Activated CD4-positive, alpha-beta T cell treated with anti-CD3 and anti-CD28 coated beads, Interleukin-2, amount 50 U/mL, for 24 hours (primary cell): Measurements from ENCODE around the gene MYG1.
A peak's percentile ranks its signal among the peaks of the same experiment; 100 is the strongest.
"Not testable (repeated sequence)": the region's sequence is repeated elsewhere in the genome, so short reads cannot be mapped to it uniquely, and the experiment has no call there.

Experiments used
- DNase-seq, 2 donors: peaks; one replicate each; pipeline ENCODE4 v3.0.0-alpha.2; 2020; ENCODE audit warnings: low read depth in 1 of 2, low spot score in 1 of 2

The MYG1 gene

DNA sequence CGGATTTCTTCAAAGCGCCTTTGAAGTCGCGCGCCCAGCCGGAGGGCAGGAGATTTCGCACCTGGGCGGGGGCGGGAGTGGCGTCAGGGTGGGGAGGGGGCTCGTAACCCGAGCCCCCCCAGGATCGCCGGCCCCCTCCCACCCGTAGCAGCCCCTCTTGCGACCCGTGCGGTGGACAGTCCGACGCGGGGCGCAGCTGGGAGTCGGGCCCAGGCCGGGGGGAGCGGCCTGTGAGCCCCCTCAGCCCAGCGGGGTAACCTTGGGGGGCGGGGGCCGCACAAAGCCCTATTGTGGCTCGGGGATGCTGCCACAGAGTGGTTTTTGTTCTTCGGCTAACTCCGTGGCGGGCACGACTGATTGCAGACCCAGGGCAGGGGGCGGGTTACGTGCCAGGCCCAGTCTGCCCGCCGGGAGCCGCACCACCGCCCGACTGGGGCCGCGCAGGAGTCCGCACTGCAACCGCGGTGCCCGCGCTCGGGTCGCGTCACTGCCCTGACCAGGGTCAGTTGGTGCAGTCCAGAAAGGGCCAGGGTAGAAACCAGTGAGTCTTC, 26.1 kb downstream of the MYG1 start:
- DNase-seq = no peak

DNA sequence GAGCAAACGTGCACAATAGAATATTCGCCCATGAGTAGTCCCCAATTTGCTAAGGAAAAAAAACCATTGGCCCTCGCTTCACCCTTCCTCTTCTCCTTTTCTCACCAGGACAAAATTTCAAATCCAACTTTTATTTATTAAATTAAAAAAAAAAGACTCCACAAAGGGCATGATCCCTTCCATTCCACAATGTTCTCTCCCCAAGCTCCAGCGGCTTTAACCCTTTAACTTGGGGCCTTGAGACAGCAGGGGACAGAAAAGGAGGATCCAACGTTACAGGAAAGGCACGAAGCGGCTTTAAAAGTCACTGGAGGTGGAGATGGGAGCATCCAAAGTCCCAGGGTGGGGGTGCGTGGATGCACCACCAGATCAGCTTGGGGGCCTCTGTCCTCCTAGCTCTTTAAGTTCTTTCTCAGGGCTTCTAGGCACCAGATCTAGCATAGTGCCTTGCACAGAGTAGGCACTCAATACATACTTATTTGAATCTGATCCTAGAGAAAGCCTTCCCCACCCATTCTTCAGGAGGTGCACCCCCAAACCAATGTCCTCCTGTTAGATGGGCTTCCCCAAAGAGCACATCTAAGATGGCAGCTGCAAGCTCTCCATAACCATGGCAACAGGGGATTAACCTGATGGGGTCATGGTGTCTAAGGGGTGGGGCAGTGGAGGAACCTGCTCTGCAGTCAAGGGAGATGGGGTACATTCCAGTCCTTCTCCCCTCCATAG, 27.1 kb downstream of the MYG1 start:
- no peak for DNase-seq

DNA sequence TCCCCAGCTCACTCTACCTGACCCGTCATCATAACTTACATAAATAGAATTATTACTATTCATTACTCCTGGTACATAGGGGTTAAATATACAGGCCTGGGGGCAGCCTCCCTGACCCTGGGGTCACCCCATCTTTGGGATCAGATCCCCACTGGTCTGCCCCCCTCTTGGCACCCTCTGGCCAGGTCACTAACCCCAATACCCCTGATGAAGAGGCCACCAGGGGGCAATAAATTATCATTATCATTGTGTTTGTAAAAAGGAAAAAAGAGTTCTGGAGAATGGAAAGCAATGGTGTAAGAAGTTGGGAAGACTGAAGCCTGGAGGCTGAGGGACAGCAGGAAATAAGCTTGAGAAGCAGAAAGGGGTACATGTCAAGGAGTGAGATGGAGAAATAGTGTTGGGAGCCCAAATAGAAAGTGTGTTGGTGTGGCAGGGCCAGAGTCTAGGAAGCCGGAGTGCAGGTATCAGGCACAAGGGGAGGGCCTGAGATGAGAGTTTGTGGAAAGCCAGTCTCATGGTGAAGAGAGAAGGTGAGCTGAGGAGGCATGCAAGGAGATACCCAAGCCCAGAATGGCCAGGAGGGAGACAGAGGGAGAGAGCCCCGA, 28.0 kb downstream of the MYG1 start:
- no peak for DNase-seq

DNA sequence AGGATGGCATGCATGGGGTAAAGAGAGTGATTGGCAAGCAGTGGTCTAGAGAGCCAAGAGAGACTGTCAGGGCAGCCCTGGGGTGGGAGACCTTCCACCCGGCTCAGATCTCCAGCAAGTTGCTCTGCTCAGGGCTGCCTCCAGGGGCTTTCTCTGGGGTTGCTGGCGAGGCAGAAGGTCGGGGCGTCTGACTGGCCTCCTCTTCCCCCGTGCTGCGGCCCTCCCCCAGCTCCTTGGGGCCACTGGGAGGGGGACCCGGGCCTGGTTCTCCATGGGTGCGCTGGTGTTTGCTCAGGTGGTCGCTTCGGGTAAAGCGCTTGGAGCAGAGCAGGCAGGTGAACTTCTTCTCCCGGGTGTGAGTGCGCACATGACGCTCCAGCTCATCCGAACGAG, 28.5 kb downstream of the MYG1 start:
- no peak for DNase-seq

DNA sequence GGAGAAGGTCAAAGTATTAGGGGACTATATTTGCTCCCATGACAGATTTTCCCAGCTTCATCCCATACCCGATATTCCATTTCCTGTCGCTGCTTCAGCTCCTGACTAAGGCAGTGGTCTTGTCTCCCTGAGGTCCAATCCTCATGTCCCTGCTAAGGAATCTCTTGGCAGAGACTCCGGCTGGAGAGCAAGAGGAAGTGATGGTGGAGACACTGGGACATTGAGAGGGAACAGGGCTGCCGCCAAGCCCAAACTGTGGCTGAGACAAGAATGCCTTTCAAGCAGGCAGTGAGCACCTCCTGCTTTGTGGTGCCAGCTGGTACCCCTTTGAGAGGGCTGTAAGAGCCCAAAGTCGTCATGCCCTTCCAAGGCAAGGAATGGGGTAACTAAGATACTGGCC, 31.2 kb downstream of the MYG1 start:
- DNase-seq = no peak

DNA sequence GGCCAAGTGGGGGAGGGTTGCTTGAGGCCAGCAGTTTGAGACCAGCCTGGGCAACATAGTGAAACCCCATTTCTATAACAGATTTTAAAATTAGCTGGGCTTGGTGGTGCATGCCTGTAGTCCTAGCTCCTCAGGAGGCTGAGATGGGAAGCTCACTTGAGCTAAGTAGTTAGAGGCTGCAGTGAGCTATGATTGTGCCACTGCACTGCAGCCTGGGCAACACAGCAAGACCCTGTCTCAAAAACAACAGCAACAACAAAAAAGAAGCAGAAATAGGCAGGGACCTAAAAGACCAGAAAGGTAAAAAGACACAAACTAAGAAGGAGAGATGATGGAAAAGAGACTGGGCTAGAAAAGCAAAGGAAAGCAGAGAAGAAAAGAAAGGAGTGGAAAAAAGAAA, 32.8 kb downstream of the MYG1 start:
- not testable (repeated sequence) for DNase-seq

DNA sequence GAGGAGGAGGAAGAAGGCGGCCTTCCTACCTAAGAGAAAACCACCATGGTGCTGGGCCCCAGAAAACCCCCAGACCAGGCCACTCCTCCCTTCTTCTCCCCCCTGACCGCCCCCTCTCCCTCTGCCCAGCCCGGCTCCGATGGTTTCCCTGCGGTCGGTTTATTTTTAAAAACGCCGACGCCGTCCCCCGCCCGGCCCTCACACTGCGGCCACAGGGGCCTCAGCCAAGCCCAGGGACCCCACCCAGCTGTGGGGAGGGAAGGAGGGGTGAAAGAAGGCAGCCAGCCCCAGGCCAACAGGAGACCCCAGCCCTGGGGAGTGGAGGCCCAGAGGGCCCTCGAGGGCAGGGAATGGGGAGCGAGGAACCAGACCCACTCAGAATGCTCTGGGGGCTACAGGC, 33.2 kb downstream of the MYG1 start:
- DNase-seq = no peak

DNA sequence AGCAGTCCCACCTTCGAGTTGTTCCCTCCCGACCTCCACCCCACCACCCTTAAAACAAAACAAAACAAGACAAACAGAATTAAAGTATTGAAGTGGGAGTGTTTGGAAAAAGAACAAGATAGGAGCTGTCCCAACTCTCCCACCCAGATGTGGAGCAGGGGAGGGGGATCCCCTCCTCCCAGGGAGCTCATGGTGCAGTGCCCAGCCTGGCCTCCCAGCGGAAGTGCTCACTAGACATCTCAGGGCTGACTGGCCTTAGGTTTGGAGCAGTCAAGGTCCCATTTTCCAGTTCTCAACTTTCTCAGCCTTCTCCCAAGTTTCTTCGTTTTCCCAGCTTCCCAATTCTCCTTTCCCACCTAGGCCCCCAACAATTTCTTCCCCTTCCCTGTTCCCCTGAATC, 33.8 kb downstream of the MYG1 start:
- no peak for DNase-seq

DNA sequence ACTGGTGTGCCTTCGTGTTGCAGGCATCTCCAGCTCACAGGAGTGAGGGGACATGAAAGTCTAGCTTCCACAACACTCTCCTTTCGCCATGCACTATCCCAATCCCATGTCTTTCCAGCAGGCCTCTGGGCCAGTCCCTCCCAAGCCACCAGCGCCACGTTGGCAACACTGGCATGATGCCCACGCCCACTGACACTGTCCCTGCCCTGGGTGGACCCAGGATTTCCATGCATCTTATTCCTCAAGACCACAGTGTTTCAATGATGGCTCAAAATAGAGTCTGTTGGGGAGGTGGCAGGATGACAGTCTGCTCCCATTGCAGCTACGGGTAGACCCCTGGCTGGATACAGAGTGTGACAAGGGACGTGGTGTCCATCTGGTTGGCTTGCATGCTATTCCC, 34.4 kb downstream of the MYG1 start:
- no peak for DNase-seq

DNA sequence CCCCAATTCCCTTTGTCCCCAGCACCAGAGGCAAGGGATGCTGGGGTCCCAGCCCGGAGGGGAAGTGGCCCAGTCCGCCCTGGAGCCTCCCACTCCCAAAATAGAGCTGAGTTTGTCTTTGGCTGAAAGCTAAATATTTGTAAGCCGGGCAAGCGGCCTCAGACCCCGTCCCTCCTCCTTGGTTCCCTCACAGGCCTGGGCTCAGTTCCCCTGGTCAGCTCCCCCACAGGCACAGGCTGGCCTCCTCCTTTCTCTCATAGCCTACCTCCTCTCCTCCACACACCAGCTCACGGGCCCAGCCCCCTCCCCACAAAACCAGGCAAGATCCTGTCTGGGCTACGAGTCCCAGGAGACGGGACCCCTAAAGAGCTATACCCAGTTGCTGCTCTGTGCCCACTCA, 35.3 kb downstream of the MYG1 start:
- no peak for DNase-seq

DNA sequence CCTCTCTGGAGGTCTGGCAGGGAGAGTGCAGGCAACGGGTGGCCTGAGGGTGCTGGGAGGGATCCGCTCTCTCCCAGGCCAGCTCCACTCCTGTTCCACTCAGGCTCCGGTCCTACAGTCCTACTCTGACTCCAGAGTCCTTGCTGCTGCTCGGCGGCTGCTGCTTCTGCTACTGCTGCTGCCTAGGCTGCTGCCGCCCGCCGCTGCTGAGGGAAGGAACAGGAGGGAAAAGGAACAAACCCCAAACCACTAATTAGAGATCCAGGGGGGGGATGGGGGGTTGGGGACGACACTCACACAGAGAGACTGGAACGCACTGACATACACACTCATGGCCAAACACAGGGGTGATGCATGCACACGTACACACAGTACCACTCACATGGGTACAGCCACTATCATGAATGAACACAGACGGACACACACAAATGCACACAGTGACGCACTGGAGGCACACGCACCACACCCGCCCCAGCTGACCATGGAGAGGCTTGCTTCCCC, 36.7 kb downstream of the MYG1 start, which contains the start of gene SP7:
TSS of gene SP7 (minus strand) at position 174 of the 501 bp plus-strand sequence. CDS start 708 bp downstream, outside the sequence.
- no peak for DNase-seq

DNA sequence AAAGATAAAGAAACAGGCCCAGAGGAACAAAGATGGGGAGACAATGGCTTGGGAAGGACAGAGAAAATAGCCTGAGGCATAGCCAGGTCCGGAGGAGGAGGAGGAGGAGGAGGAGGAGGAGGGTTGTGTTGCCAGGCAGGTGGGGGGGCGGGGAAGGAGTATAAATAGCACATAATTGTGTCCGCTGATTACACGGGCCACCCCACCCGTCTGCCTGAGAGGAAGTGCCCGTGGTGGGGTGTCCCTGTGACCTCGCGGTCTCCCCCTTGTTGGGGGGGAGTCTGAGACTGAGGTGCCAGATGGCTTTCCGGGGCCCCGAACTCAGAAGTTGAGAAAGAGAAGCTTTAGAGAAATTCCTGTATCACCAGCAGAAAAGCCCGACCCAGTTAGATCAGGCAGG, 38.5 kb downstream of the MYG1 start:
- no peak for DNase-seq

DNA sequence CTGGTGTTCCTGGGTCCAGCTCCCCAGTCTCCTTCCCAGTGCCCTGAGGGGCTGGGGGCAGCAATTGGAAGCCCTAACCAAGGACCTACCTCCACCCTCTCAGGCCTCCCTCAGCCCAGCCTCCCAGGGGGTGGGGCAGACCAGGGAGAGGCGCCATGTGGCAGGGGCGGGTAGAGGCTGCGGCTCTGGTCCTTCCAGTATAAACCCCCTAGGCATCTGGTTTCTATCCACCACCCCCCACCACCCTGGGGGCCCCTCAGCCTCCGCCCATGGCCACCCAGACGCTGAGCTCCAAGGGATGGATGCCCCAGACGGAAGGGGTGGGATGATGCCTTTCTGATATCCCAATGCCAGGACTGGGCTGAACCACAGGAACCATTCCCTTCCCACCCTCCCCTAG, 39.4 kb downstream of the MYG1 start:
- no peak for DNase-seq

DNA sequence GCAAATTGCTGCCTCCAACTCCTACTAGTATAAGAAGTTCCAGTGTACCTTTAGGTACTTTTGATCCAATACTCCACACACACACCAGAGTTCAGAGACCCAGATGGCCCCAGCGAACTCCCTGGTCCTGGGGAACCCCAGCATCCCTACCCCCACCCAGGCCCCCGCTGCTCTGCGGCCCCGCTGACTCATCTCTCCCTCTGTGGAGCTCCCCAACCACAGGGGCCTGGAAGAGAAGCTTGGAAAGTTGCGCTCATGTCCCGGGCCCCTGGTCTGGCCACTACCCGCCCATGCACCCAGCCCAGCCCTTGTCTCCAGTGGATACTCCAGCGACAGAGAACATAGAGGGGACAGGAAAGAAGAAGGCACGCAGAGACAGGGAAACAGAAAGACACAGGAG, 40.9 kb downstream of the MYG1 start:
- no peak for DNase-seq

DNA sequence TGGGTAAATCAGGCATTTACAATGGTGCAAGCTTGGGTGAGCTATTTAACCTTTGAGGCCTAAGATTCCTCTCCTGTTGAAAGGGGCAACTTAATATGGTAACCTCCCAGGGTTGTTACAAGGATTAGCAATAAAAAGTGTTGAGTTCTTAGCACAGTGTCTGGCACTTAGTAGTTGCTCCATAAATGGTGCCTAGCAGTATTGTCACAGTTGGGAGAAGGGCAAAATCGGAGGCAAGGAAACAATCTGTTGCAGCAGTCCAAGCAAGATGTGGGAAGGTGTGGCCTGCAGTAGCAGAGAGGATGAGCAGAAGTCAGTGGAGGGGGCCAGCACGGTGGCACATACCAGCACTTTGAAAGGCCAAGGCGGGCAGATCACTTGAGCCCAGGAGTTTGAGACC, 44.0 kb downstream of the MYG1 start:
- no peak for DNase-seq

DNA sequence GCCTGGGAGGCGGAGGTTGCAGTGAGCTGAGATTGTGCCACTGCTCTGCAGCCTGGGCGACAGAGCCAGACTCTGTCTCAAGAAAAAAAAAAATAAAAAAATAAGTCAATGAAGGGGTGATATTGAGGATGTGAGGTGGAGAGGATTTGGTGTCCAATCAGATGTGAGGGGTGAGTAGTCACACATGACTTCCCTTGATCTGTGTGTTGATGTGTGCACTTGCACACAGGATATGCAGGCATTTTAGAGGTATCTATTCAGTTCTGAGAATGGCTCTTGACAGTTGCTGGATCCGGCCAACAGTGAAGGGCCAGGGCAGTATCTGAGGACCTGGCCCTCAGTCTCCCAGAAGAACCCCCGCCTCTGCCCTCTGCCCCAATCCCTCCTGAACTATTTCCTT, 44.5 kb downstream of the MYG1 start:
- no peak for DNase-seq

DNA sequence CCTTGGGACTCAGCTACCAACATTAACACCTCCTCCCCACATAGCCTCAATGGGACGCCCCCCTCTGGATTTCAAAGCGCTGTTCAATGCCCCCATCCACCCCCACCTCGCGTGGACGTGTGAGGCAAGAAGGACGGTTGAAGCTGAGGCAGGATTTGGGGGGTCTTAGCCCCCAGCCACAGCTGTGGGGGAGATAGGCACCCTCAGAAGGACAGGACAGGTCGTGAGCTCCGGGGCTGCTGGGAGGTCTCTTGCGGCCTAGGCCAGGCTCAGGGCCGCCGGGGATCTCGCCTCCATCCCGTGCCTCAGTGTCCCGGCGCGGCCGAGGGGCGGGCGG, 45.0 kb downstream of the MYG1 start:
- DNase-seq = no peak

DNA sequence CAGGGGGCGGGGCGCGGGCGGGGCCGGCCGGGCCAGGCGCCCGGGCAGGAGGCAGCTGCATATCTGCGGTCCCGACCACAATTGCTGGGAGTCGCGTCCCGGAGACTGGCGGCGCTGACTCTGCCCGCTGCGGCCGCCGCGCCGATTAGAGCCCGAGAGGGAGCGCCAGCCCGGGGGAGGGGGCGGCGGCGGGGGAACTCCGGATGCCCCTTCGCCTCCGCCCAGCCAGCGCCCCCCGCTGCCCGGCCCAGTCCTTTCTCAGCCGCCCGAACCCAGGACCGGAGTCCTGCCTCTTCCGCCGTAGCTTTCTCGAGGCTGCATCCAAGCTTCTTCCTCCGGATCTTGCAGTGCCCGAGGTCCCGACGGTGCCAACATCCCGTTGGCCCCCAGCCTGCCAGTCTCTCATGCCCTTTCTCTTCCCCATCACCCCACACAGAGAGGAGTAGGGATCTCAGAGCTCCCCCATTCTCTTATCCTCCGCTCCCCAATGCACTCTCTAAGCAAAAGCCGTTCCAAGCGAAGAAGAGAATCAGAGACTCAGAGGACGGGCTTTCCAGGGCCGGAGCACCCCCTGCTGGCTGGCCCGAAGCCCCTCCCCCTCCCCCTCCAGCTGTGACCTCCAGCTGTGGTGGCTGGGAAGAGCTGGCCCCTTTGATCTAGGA, 45.5 kb downstream of the MYG1 start:
- peak; percentile 43 to 55 for DNase-seq

DNA sequence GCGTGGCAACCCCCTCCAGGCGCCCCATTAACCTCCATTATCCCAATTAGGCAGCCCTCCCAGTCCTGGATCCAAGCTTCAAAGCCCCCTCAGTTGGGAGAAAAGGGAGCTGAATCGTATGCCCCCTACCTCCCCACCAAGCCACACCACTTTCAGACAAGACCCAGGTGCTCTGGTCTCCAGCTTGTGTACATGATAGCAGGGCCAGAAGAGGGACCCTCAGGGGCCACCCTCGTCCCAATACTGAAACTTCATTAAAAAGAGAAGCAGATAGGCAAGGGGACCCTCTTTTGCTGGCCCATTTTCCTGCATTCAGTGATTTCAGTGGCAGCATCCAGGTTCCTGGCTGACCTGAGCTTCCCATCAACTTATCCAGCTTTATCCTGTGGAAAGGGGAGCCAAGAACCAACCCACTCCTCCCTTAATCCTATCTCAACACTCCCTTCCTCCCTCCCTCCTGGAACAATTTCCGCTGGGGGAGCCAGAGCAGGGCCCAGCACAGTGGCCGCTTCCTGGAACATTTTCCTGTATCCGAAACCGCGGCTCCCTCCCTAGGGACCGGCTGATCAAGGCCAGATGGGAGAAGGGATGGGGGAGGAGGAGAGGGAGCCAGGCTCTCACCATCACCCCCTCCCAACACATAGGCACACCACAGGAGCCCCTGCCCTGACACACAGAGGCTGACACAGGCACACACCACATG, 46.1 kb downstream of the MYG1 start:
- DNase-seq = no peak

DNA sequence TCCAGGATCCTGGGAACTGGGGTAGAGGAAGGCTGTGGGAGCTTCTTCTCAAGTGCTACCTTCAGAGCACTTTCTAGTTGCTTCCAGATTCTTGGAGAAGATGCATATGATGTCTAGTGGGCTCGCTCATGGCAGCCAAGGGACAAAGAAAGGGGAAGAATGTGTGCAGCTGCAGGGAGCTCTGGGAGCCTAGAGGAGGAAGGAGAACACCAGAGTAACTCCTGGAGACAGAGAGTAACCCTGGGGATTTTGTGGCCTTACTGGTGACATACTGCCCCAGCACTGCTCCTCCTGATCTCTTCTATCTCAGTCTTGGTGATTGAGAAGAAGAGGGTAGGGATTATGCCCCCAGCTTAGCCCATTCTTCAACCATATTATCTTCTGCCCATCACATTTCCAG, 47.0 kb downstream of the MYG1 start:
- no peak for DNase-seq

DNA sequence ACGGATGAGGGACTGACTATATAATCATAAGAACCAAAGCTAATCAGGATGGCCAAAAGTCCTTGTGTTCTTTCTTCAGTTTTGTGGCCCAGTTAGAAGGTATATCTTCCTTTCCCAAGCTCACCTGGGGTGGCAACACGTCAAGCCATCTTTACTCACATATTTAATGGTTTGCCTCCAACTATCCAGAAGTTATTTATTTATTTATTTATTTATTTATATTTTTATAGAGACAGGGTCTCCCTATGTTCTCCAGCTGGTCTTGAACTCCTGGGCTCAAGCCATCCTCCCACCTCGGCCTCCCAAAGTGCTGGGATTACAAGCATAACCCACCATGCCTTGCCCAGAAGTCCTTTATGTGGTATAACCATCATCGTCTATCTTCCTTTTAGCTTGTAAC, 48.4 kb downstream of the MYG1 start:
- no peak for DNase-seq
